ENCODE measurements around the gene SH3TC1.

SH3TC1 gene

DNA sequence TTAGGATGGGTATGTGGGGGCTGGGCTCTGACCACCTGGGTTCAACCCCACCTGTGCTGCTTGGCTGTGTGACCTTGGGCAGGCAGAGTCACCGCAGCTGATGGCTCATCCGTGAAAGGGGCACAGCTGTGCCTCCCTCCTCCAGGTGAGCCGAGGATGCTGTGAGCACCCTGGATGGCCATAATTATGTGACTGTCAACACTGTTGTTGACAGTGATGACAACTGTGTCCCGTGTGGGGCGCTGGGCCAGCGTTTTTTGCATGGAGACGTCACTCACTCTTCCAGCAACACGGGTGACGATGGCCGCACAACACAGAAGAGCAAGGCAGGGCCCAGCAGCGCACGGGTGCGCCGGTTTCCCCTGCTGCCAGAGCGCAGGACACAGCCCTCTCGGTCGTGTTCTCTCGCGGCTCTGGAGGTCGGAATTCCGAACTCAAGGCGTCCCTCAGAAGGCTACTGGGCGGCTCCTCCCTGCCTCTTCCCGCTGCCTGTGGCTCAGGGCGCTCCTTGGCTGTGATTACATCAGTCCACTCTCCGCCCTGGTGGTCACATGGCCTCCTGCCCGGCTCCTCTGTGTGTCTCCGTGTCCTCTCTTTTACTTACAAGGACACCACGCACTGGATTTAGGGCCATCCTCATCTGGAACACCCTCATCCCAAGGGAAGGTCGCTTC lies 1.3 kb downstream of the SH3TC1 start:
- no peaks in the 10 kb centered on the region for H3K79me2 ChIP-seq (ENCODE audit: insufficient read depth, low read length)
- H4K20me1 ChIP-seq (ENCODE audit: insufficient read depth, low read length): no peaks in the 10 kb centered on the region
- no peaks in the 10 kb centered on the region for H3K9me2 ChIP-seq (ENCODE audit: low read depth, low read length)
- peak overlapping the region; percentile 72; the same call in 1 of the 2 replicates for H3K9ac ChIP-seq (ENCODE audit: low read length)
- H3K27me3 ChIP-seq (ENCODE audit: insufficient read depth, low read length): no peaks in the 10 kb centered on the region
- no peaks in the 10 kb centered on the region for H3K36me3 ChIP-seq (ENCODE audit: insufficient read depth, low read length)
- H3K4me3 ChIP-seq (ENCODE audit: low read depth, low read length, poor library complexity, severe bottlenecking): peak overlapping the region; percentile 66
- peak overlapping the region; percentile 79 for H3K4me2 ChIP-seq (ENCODE audit: low read length)
- no peaks in the 10 kb centered on the region for H3K9me3 ChIP-seq (ENCODE audit: low read length)
- H3K27ac ChIP-seq (ENCODE audit: low read depth, low read length, poor library complexity, severe bottlenecking): peak overlapping the region; percentile 83
- no peak overlapping the region for H2AFZ ChIP-seq (ENCODE audit: low read length)
- TF ChIP-seq EZH2 (IDR thresholded peaks at IDR 0.05; ENCODE audit: borderline replicate concordance, low read length): no peak
- TF ChIP-seq, protein P1, sequence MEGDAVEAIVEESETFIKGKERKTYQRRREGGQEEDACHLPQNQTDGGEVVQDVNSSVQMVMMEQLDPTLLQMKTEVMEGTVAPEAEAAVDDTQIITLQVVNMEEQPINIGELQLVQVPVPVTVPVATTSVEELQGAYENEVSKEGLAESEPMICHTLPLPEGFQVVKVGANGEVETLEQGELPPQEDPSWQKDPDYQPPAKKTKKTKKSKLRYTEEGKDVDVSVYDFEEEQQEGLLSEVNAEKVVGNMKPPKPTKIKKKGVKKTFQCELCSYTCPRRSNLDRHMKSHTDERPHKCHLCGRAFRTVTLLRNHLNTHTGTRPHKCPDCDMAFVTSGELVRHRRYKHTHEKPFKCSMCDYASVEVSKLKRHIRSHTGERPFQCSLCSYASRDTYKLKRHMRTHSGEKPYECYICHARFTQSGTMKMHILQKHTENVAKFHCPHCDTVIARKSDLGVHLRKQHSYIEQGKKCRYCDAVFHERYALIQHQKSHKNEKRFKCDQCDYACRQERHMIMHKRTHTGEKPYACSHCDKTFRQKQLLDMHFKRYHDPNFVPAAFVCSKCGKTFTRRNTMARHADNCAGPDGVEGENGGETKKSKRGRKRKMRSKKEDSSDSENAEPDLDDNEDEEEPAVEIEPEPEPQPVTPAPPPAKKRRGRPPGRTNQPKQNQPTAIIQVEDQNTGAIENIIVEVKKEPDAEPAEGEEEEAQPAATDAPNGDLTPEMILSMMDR (IDR thresholded peaks at IDR 0.05; ENCODE audit: low read length): no peak
- peaks cover 54% of the 10 kb centered on the region for H3K4me1 ChIP-seq (ENCODE audit: insufficient read depth, low read length, severe bottlenecking)
- H3F3A ChIP-seq (ENCODE audit: insufficient read depth, low read length): no peaks in the 10 kb centered on the region

GRCh38 chr4:8201321-8201781 lies 2.3 kb downstream of the SH3TC1 start:
- no peak for TF ChIP-seq EZH2 (IDR thresholded peaks at IDR 0.05; ENCODE audit: borderline replicate concordance, low read length)
- TF ChIP-seq, protein P1 (IDR thresholded peaks at IDR 0.05; ENCODE audit: low read length): no peak
- Histone ChIP-seq H4K20me1 (ENCODE audit: insufficient read depth, low read length) (no peaks in the 10 kb centered on the region), H3K4me3 (ENCODE audit: low read depth, low read length, poor library complexity, severe bottlenecking) (peak overlapping the region; percentile 66), H3K4me1 (ENCODE audit: insufficient read depth, low read length, severe bottlenecking) (peaks cover 59% of the 10 kb centered on the region), H3K9me3 (ENCODE audit: low read length) (no peaks in the 10 kb centered on the region), H3K27ac (ENCODE audit: low read depth, low read length, poor library complexity, severe bottlenecking) (peak overlapping the region; percentile 83), H3K27me3 (ENCODE audit: insufficient read depth, low read length) (no peaks in the 10 kb centered on the region), H3K36me3 (ENCODE audit: insufficient read depth, low read length) (no peaks in the 10 kb centered on the region), H3K4me2 (ENCODE audit: low read length) (peak overlapping the region; percentile 79), H3K9ac (ENCODE audit: low read length) (peak overlapping the region; percentile 72; the same call in 1 of the 2 replicates), H3K79me2 (ENCODE audit: insufficient read depth, low read length) (no peaks in the 10 kb centered on the region), H3F3A (ENCODE audit: insufficient read depth, low read length) (no peaks in the 10 kb centered on the region), H3K9me2 (ENCODE audit: low read depth, low read length) (no peaks in the 10 kb centered on the region), H2AFZ (ENCODE audit: low read length) (no peak overlapping the region)

DNA sequence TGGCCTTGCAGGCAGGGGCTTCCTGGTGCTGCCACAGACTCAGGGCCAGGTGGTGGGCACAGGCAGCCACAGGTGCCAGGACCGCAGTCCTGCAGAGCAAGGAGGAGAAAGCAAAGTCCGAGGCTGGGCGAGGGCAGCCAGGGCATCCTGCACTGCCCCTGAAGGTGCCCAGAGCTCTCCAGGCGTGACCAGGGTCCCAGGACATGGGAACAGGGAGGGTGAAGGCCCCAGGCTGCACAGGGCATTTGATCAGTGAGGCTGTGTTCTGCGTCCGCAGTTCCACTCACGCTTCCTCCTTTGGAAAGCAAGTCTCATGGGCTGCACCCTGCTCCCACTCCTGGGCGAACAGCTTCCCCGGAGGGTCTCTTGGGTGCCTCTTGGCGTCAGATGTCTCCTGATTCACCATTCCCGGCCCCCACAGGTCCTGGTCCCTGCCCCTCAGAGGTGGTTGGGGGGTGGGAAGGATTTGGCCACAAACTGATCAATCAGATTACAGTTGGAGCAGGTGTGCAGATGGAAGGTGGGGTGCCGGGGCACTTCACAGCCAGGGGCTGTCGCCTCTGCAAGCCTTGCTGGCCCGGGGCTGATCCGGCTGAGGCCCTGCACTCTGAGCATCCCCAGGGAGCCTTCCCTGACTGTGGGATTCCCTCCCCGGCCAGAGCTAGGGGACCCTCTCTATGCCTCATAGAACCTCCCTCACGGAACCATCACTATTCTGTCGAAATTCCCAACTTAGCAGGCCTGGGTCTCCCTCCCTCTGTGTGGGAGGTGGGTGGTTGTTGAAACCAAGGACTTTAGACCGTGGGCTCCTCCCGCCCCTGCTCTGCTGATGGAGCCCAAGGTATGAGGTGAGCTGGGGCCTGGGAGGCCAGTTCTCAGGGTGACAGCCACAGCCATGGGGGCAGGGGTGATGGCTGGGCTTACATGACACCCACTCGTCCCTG lies 3.3 kb downstream of the SH3TC1 start:
- H3K79me2 ChIP-seq (ENCODE audit: insufficient read depth, low read length): no peaks in the 10 kb centered on the region

More for the DNA sequence above, 3.3 kb downstream of the SH3TC1 start:
- H3K27ac ChIP-seq (ENCODE audit: low read depth, low read length, poor library complexity, severe bottlenecking): peak overlapping the region; percentile 83
- H3K4me1 ChIP-seq (ENCODE audit: insufficient read depth, low read length, severe bottlenecking): peaks cover 59% of the 10 kb centered on the region
- no peaks in the 10 kb centered on the region for H3F3A ChIP-seq (ENCODE audit: insufficient read depth, low read length)
- peak overlapping the region; percentile 66 for H3K4me3 ChIP-seq (ENCODE audit: low read depth, low read length, poor library complexity, severe bottlenecking)
- H2AFZ ChIP-seq (ENCODE audit: low read length): no peak overlapping the region
- H3K27me3 ChIP-seq (ENCODE audit: insufficient read depth, low read length): no peaks in the 10 kb centered on the region
- H3K36me3 ChIP-seq (ENCODE audit: insufficient read depth, low read length): no peaks in the 10 kb centered on the region
- TF ChIP-seq EZH2 (IDR thresholded peaks at IDR 0.05; ENCODE audit: borderline replicate concordance, low read length): no peak
- TF ChIP-seq, protein P1 (IDR thresholded peaks at IDR 0.05; ENCODE audit: low read length): no peak
- H3K9me3 ChIP-seq (ENCODE audit: low read length): no peaks in the 10 kb centered on the region
- no peaks in the 10 kb centered on the region for H3K9me2 ChIP-seq (ENCODE audit: low read depth, low read length)
- H3K9ac ChIP-seq (ENCODE audit: low read length): peak overlapping the region; percentile 72; the same call in 1 of the 2 replicates
- peak overlapping the region; percentile 79 for H3K4me2 ChIP-seq (ENCODE audit: low read length)
- H4K20me1 ChIP-seq (ENCODE audit: insufficient read depth, low read length): no peaks in the 10 kb centered on the region
